Progenitor cell of endocrine pancreas (in vitro differentiated cells): ENCODE measurements around the gene DNAAF6. TPM values are rescaled to one million over a fixed set of nuclear protein-coding genes. Genes with fewer than 3 reads are reported as not detected.
A peak's percentile ranks its signal among the peaks of the same experiment; 100 is the strongest.
"Not testable (repeated sequence)": the region's sequence is repeated elsewhere in the genome, so short reads cannot be mapped to it uniquely, and the experiment has no call there.

ENCODE experiments used
- DNase-seq: peaks from one replicate; pipeline ENCODE4 v3.0.0; 2021; ENCODE audit warnings: low spot score; ENCODE audit not compliant: unreplicated experiment
- H3K27ac Mint-ChIP-seq: 2 replicates; pipeline ENCODE4 v1.8.0; 2021; ENCODE audit warnings: mild to moderate bottlenecking, moderate library complexity, mixed read lengths
- H3K27me3 Mint-ChIP-seq: 2 replicates; pipeline ENCODE4 v1.8.0; 2021; ENCODE audit warnings: mixed read lengths
- H3K36me3 Mint-ChIP-seq: 2 replicates; pipeline ENCODE4 v1.8.0; 2022; ENCODE audit warnings: mixed read lengths; ENCODE audit not compliant: insufficient read depth
- H3K4me1 Mint-ChIP-seq: 2 replicates; pipeline ENCODE4 v1.8.0; 2021; ENCODE audit warnings: low read depth, mixed read lengths
- H3K4me3 Mint-ChIP-seq: 2 replicates; pipeline ENCODE4 v1.8.0; 2021; ENCODE audit warnings: low read depth, mild to moderate bottlenecking, moderate library complexity, mixed read lengths
- H3K9me3 Mint-ChIP-seq: 2 replicates; pipeline ENCODE4 v1.8.0; 2021; ENCODE audit warnings: low read depth, mixed read lengths
- long read RNA-seq: library from polyadenylated mRNA; unstranded; transcript quantifications from one replicate; pipeline ENCODE4 v2.0.0, GENCODE V29; 2020
- total RNA-seq: library from RNA; stranded (reverse); gene quantifications from 2 replicates; pipeline ENCODE4 v1.2.1, GENCODE V29; 2021
- TF ChIP-seq, protein P1 (sequence below): fragments of 200-600 bp; sonication (generic); IDR thresholded peaks from one replicate; pipeline ENCODE4 v1.5.0; 2021; ENCODE audit warnings: antibody characterized with exemption, mild to moderate bottlenecking; ENCODE audit not compliant: unreplicated experiment

The DNAAF6 gene
- total RNA-seq: not detected in 2 replicates
- long read RNA-seq: 0 reads

DNA sequence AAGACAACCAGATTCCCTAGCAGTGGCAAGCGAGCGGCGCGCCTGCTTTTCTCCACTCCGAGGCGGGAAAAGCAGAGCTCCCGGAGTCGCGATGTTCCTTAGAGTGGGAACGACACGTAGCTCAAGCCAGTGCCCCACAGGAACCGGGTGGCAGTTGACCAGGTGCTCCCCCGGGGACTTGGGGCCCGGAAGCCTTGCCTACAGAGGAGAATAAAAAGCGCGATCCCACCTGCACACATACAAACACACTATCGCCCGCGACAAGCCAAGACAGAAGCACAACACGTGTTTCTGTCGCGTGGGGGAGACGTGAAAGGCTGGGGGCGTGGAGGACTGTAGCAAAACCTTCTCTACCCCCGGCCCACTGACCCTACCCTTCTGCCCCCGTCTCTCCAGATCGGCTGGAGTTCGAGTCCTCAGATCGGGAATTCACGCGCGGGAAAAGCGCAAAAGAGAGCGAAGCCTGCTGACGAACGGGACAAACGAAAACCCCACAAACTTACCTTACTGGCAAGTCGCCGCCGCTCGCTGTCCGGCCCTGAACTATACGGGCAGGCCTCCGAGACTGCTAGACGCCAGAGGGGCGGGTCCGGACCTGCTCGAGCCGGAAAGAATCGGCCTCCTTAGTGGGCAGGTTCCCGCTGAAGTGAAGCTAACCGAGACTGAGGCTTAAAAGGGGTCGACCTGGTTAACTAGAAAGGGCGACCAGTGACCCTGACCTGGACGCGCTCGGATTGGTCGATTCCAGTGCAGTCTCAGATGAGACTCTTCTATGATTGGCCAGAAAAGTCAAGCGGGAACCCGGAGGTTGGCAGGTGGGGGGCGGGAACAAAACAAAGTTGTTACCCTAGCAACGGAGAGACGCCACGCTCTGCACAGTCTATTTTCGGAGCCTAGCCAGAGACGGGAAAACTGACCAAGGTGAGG, at the start of gene DNAAF6, which contains the start of gene NUP62CL:
TSS of gene DNAAF6 (plus strand) at position 842 of the 927 bp plus-strand sequence. CDS start 6,265 bp downstream, outside the sequence.
TSS of gene NUP62CL (minus strand) at position 664 of the 927 bp plus-strand sequence. CDS start 31,287 bp downstream, outside the sequence.
- H3K27me3 Mint-ChIP-seq: no peaks in the 10 kb centered on the region
- TF ChIP-seq, protein P1, sequence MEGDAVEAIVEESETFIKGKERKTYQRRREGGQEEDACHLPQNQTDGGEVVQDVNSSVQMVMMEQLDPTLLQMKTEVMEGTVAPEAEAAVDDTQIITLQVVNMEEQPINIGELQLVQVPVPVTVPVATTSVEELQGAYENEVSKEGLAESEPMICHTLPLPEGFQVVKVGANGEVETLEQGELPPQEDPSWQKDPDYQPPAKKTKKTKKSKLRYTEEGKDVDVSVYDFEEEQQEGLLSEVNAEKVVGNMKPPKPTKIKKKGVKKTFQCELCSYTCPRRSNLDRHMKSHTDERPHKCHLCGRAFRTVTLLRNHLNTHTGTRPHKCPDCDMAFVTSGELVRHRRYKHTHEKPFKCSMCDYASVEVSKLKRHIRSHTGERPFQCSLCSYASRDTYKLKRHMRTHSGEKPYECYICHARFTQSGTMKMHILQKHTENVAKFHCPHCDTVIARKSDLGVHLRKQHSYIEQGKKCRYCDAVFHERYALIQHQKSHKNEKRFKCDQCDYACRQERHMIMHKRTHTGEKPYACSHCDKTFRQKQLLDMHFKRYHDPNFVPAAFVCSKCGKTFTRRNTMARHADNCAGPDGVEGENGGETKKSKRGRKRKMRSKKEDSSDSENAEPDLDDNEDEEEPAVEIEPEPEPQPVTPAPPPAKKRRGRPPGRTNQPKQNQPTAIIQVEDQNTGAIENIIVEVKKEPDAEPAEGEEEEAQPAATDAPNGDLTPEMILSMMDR: no peak
- peaks cover 4% of the 10 kb centered on the region for H3K4me1 Mint-ChIP-seq
- H3K4me3 Mint-ChIP-seq: peak within 1 kb of the TSS; percentile 93
- peak within 1 kb of the TSS; percentile 98 for H3K27ac Mint-ChIP-seq
- peaks cover 10% of the 10 kb centered on the region for H3K9me3 Mint-ChIP-seq
- no peaks in the 10 kb centered on the region for H3K36me3 Mint-ChIP-seq
- DNase-seq: peak; percentile 65

DNA sequence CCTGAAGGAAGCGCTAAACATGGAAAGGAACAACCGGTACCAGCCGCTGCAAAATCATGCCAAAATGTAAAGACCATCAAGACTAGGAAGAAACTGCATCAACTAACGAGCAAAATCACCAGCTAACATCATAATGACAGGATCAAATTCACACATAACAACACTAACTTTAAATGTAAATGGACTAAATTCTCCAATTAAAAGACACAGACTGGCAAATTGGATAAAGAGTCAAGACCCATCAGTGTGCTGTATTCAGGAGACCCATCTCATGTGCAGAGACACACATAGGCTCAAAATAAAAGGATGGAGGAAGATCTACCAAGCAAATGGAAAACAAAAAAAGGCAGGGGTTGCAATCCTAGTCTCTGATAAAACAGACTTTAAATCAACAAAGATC, 48.8 kb upstream of the DNAAF6 start:
- H3K9me3 Mint-ChIP-seq: peaks cover 12% of the 10 kb centered on the region
- not testable (repeated sequence) for H3K27ac Mint-ChIP-seq, H3K27me3 Mint-ChIP-seq, H3K36me3 Mint-ChIP-seq, H3K4me3 Mint-ChIP-seq, H3K4me1 Mint-ChIP-seq, DNase-seq

- H3K27me3 Mint-ChIP-seq: no peaks in the 10 kb centered on the region
- peaks cover 9% of the 10 kb centered on the region for H3K36me3 Mint-ChIP-seq
- DNase-seq: no peak
- H3K4me1 Mint-ChIP-seq: no peaks in the 10 kb centered on the region
- peaks cover 40% of the 10 kb centered on the region for H3K9me3 Mint-ChIP-seq
- no peak overlapping the region for H3K27ac Mint-ChIP-seq
- H3K4me3 Mint-ChIP-seq: no peak overlapping the region
- TF ChIP-seq, protein P1: no peak
Measured at GRCh38 chrX:107167163-107167921, 39.1 kb upstream of the DNAAF6 start.

- Mint-ChIP-seq H3K9me3 (peaks cover 31% of the 10 kb centered on the region), H3K4me1 (no peaks in the 10 kb centered on the region), H3K36me3 (peaks cover 8% of the 10 kb centered on the region), H3K4me3 (no peak overlapping the region), H3K27ac (no peak overlapping the region), H3K27me3 (no peaks in the 10 kb centered on the region)
- no peak for DNase-seq
- TF ChIP-seq, protein P1: no peak
Measured at GRCh38 chrX:107168257-107168656, 38.2 kb upstream of the DNAAF6 start.

DNA sequence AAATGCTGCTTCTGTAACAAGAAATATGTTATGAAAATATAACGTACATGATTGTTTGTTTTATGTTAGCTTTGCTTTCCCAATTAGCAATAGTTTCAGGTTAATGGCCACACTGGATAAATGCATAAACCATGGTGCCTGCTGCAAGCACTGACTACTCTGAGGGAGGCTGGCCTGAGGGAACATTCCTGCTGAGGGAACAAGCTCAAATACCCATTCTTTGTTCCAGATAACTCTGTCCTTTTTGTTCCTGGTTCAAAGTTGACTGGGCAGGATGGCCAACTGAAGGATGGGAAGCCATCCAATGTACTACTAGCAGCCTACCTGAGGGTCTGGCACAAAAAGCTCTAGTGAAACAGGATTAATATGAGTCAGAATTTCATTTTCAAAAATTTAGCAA, 37.7 kb upstream of the DNAAF6 start:
- no peak overlapping the region for H3K4me3 Mint-ChIP-seq
- H3K27me3 Mint-ChIP-seq: no peaks in the 10 kb centered on the region
- peaks cover 26% of the 10 kb centered on the region for H3K9me3 Mint-ChIP-seq
- peaks cover 6% of the 10 kb centered on the region for H3K36me3 Mint-ChIP-seq
- TF ChIP-seq, protein P1: no peak
- no peak overlapping the region for H3K27ac Mint-ChIP-seq
- H3K4me1 Mint-ChIP-seq: no peaks in the 10 kb centered on the region
- DNase-seq: no peak
